B cell (primary cell): Measurements from ENCODE around the gene KRTAP10-12.

ENCODE experiments used
- EZH2 ChIP-seq: IDR thresholded peaks from 2 replicates; pipeline ENCODE4 v1.6.1; 2012; ENCODE audit warnings: borderline replicate concordance, low read depth, mild to moderate bottlenecking, moderate library complexity, low read length; ENCODE audit not compliant: insufficient read depth, poor library complexity, severe bottlenecking
- TF ChIP-seq, protein P1 (sequence below): fragments of 200-600 bp; IDR thresholded peaks from one replicate; pipeline ENCODE4 v1.8.0; 2022; ENCODE audit warnings: antibody characterized with exemption, mild to moderate bottlenecking

DNA sequence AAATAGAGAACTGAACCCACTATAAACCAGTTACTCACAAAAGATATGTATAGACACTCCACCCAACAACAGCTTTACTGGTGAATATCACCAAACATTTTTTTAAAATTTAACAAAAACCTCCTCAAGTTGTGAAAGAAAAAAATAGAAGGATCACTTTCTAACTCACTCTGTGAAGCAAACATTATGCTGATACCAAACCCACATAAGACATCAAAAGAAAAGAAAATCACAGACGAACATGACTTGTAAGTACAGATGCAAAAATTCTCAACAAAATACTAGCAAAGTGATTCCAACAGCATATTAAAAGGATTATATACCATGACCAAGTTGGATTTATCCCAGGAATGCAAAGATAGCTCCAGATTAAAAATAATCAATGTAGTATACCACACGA, 5.3 kb upstream of the KRTAP10-12 start:
- TF ChIP-seq, protein P1, sequence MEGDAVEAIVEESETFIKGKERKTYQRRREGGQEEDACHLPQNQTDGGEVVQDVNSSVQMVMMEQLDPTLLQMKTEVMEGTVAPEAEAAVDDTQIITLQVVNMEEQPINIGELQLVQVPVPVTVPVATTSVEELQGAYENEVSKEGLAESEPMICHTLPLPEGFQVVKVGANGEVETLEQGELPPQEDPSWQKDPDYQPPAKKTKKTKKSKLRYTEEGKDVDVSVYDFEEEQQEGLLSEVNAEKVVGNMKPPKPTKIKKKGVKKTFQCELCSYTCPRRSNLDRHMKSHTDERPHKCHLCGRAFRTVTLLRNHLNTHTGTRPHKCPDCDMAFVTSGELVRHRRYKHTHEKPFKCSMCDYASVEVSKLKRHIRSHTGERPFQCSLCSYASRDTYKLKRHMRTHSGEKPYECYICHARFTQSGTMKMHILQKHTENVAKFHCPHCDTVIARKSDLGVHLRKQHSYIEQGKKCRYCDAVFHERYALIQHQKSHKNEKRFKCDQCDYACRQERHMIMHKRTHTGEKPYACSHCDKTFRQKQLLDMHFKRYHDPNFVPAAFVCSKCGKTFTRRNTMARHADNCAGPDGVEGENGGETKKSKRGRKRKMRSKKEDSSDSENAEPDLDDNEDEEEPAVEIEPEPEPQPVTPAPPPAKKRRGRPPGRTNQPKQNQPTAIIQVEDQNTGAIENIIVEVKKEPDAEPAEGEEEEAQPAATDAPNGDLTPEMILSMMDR, result no peak
- no peak for TF ChIP-seq EZH2
